ENCODE measurements around the gene SCGN.

DNA sequence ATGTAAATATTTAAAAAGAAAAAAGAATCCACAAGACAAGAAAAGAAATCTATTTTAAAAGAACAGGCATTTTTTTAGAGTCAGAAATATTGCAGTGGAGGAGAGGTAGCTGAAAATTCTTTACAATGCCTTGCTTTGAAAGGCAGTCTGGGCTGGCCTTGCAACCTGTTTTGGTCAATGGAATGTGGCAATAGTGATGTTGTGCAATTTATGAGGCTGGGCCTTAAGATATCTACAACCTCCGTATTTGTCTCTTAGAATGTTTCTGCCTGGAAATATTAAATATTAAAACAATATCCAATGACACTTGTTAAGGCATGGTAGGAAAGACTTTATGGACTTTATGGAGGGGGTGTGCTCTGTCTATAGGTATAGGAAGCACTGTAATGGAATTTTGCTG lies 14.8 kb upstream of the SCGN start:
- TF ChIP-seq POLR2A (IDR thresholded peaks at IDR 0.05) (no peak), POLR2AphosphoS5 (IDR thresholded peaks at IDR 0.05) (no peak), CTCF (IDR thresholded peaks at IDR 0.05) (no peak), EP300 (IDR thresholded peaks at IDR 0.05) (no peak)

All from gastroesophageal sphincter (tissue), 3 donors.